GM21381 (cell line): Measurements from ENCODE around the gene THSD7A.

Experiments
- ATAC-seq: cut with Tn5 transposase; IDR thresholded peaks from one replicate; pipeline ENCODE4 v1.9.1; 2021; ENCODE audit warnings: mild to moderate bottlenecking, moderate library complexity; ENCODE audit not compliant: unreplicated experiment

Gene THSD7A

DNA sequence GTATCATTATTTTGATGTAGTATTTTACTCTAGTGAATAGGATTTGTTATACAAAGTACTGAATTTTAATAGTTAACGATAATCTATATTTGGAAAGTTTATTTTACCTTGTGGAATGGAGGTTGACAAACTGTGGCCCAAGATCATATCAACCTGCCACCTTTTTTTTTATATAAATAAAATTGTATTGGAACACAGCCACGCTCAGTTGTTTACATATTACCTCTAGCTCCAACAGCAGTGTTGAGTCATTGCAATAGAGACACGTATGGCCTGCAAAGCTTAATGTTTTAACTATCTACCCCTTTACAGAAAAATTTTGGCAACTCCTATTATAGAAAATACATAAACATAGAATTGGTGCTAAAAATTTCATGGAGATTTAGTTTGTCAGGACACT, 239.3 kb downstream of the THSD7A start:
- ATAC-seq = no peak

GRCh38 chr7:11591943-11592342, 240.1 kb downstream of the THSD7A start:
- no peak for ATAC-seq

- no peak for ATAC-seq
These were observed 240.9 kb downstream of the THSD7A start for GRCh38 chr7:11591055-11591633.

DNA sequence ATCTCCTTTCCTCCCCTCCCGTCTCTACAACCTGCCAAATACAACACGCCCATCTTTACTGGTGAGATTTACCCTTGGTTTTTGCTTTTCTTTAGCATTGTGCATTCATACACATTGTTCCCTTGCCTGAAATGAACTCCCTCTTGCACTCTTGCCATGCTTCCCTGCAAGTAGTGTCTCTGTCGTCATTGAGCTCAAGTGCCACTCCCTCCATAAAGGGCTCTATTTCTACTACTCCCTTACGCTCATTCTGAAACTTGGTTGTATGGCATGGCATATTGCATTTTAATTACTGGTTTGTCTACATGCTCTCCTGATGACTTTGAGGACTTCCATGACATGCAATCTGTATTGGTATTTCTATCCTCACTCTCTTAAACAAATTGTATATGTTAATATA, 242.7 kb downstream of the THSD7A start:
- ATAC-seq = no peak

DNA sequence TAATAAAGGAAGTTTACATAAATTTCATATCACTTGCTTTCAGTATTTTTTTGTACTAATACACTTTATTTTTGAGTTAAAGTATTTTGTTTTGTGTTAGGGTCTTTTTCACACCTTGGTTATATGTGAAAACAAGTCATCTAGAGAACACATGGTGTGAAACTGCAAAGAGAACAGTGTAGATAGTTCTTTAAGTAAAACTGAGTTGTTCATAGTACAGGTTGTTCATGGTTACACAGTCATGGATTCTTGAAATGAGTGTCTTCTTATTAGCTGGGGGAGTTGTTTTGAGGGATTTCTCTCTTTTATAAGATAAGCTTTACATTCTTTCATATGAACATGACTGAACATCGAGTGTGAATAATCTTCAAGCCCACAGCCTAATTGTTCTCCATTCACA, 244.2 kb downstream of the THSD7A start:
- ATAC-seq = no peak

GRCh38 chr7:11587048-11587447, 244.9 kb downstream of the THSD7A start:
- no peak for ATAC-seq

DNA sequence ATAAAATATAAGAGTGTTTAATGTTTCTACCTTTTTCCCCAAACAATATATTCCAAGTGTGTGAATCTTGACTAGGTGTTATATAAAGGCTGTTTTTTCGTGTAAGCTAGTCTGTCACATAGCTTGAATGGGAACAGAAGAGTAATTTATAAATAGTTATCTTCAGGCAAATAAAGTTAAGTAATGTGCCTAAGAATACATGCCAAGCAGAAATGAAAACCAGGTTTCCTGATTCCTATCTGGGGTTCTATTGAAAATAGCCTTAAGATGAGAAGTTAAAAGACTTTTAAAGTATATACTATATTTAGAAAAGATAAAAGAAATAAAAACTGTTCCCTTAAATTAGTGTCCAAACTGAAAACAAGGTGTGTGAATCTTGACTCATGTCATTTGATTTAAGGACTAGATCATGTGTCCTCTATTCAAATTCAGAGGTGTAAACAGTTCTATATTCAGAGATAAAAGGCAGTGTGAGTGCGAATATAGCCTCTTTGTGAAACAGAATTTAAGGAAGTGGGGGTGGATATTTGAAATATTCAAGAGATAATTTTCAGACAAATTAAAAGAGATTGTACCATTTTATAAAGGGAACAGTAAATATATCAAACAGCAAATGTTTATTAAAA, 247.5 kb downstream of the THSD7A start:
- ATAC-seq = no peak

GRCh38 chr7:11579141-11579540, 252.9 kb downstream of the THSD7A start:
- ATAC-seq = no peak

DNA sequence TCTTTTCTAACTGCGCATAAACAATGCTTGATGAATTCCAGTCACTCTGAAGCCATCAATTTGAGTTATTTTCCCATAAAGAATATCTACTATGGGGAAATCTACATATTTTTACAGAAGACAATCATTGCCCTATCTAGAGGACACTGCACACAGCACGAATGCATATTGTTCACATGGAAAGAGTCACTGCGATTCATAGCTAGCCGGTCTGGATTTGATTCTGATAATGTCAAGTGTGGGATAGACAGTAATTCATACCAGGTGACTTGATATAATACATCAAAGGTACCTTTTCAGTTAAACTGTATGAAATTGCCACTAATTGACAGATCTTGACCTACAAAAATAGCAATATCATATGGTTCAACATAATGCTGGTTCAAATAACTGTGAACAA, 255.7 kb downstream of the THSD7A start:
- no peak for ATAC-seq

- no peak for ATAC-seq
These were observed 258.8 kb downstream of the THSD7A start for GRCh38 chr7:11573128-11573750.

DNA sequence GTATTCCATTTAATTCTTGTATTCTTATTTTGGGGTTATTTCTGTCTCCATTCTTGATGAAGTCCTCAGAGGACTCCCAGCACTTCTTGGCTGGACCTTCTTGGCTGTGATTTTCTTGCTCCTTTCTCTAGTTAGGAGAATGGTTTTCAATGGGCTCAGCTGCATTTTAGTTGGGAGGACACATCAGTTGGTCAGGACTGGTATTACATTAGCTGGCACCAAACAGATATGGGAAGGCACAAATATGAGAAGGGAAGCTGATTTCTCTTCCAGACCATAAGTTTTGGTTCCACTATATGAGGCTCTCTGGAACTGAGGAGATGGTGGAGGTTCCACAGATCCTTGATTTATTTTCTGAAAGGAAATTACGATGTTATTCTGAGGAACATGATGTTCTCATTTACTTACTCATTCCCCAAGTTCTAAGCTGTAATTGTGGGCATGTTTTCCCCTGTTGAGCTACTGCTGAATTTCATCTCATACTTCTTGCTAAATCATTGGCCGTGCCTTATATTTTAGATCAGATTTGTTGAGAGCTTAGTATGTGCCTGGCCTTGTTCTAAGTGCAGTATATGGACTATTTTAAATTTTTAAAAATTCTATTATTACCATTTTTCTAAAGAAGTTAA, 261.0 kb downstream of the THSD7A start:
- ATAC-seq = no peak

GRCh38 chr7:11570205-11570604, 261.8 kb downstream of the THSD7A start:
- ATAC-seq = no peak

DNA sequence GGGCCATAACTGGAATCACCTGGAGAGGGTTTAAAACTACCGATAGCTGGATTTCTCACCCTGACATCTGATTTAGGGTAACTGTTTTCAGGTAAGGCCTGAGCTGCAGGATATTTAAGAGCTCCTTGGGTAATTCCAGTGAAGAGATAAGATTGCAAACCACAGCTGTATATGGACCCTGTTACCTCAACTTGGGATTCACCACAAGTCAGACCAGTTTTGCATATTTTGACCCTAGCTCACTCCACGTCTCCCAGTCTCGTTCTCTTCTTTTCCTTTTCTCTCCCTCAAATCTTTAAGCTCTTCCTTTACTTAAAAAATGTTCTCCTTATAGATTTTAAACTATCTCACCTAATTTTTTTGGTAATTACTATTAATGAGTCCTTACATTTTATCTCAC, 264.4 kb downstream of the THSD7A start:
- no peak for ATAC-seq

GRCh38 chr7:11557627-11558026, 274.4 kb downstream of the THSD7A start:
- peak; percentile 57 for ATAC-seq

DNA sequence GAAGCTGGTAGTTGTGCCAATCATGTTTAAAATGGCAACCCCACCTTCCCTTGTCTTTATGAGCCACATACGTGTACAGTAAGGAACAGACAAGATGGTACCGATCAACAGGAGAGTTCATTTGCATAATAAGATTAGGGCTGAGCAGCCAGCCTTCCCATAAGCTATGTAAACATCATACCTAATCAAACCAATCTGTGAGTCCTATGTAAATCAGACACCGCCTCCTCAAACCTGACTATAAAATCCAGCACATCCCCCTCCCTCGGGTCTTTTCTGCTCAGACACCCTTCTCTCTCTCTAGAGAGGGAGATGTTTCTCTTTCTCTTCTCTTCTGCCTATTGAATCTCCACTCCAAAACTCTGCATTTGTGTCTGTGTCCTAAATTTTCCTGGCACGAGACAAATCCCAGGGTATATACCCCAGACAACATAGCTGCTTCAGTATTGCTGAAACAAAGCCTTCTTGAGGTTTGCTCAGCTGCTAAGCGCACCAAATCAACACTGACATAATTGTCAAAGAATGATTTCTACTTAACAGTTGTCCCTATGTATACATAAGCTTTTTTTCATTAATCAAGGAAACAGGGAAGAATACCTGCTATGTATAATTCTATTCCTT, 279.2 kb downstream of the THSD7A start:
- no peak for ATAC-seq

GRCh38 chr7:11551470-11551869, 280.5 kb downstream of the THSD7A start:
- no peak for ATAC-seq

DNA sequence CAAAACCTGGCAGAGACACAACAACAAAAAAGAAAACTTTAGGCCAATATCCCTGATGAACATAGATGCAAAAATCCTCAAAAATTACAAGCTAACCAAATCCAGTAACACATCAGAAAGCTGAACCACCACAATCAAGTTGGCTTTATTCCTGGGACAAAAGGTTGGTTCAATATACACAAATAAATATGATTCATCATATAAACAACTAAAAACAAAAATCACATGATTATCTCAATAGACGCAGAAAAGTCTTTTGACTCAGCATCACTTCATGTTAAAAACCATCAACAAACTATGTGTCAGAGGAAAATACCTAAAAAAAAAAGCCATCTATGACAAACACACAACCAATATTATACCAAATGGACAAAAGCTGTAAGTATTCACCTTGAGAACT, 283.5 kb downstream of the THSD7A start:
- no peak for ATAC-seq

DNA sequence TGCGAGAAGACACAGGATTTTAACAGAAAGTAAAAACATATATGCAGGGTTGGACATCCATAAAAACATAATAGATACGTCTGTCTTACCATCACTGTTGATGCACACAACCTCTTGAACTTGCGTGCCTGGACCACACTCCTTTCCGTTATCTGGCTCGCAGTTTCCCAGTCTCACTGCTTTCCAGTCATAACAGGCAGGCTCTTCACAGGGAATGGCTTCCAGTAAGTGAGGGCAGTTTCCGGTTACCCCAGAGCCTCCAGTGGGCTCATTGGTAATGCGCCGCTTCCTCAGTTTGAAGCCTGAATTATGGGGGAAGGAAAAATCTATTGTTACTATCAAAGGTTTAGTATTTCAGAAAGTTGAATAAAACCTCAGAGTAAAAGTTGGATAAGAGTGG, 290.7 kb downstream of the THSD7A start:
- no peak for ATAC-seq

DNA sequence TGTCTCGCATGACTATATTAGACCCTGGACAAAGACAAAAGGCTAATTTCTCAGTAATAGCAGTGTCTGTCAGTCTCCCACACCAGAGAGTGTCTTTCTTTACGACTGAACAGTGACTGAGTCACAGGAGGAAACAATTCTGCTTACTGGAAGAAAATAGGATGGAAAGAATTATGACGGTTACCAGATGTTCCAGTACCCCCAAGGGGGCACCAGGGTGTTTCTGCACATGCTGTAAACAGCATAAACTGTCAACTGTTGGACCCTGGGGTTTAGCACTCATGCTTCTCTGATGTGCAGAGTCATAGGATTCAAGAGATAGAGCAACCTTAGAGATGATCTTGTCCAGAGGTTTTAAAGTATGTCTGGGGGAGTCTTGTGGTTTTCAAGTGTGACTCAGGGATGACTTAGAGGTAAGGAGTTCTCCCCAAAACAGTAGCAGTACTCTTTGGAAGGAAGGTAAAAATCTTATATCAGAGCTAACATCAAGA, 291.7 kb downstream of the THSD7A start:
- ATAC-seq = no peak

GRCh38 chr7:11539853-11540252, 292.1 kb downstream of the THSD7A start:
- ATAC-seq = no peak

GRCh38 chr7:11538751-11539299, 293.2 kb downstream of the THSD7A start:
- ATAC-seq = no peak
